Measurements from ENCODE around the gene ARHGAP19. TPM values are rescaled to one million over a fixed set of nuclear protein-coding genes. Genes with fewer than 3 reads are reported as not detected.
A peak's percentile ranks its signal among the peaks of the same experiment; 100 is the strongest.

The ARHGAP19 gene
- total RNA-seq, 1 experiment from 2014 or later, result 28.9 TPM

GRCh38 chr10:97197030-97197500, 95.4 kb downstream of the ARHGAP19 start:
- ChIA-PET CTCF (interaction anchor here (0.5 to 1.9 kb wide), 11 partner anchors 13 to 124 kb away, joined by 3 to 6 read pairs (median 4); no protein-coding TSS in a partner anchor), POLR2A (interaction anchor here (0.6 kb wide), 2 partner anchors 10 to 1955 kb away, joined by 3 read pairs; no protein-coding TSS in a partner anchor)
- Histone ChIP-seq H3K4me3 (ENCODE audit: low read depth in 2 of 2, low read length in 2 of 2) (no peak overlapping the region), H3K36me3 (ENCODE audit: control insufficient read depth, insufficient read depth, low read length) (no peaks in the 10 kb centered on the region), H3K27ac (ENCODE audit: low read length) (peak overlapping the region; percentile 64), H3K4me1 (ENCODE audit: control insufficient read depth, insufficient read depth, low read length) (peaks cover 12% of the 10 kb centered on the region; the same call in 1 of the 2 replicates), H3K9me3 (ENCODE audit: control insufficient read depth, insufficient read depth, low read depth, low read length) (no peaks in the 10 kb centered on the region), H3K27me3 (ENCODE audit: control insufficient read depth, insufficient read depth, low read length) (no peaks in the 10 kb centered on the region)
- intact Hi-C loops (cut with micrococcal nuclease; ENCODE audit: unreplicated experiment) (no loop called here), in situ Hi-C loops (cut with HindIII; ENCODE audit: low pct_unique_long_range_greater_than_20kb, low sequenced_read_pairs) (no loop called here)
- no peak for DNase-seq (ENCODE audit: low read depth, low spot score)
- TF ChIP-seq TCF7L2 (IDR thresholded peaks at IDR 0.05; ENCODE audit: low read depth, low read length), result no peak
- TF ChIP-seq SIN3A (IDR thresholded peaks at IDR 0.05; ENCODE audit: borderline replicate concordance, insufficient read depth, low read depth, low read length), result no peak
- no peak for TF ChIP-seq POLR2AphosphoS5 (IDR thresholded peaks at IDR 0.05; ENCODE audit: low read depth, low read length)
- no peak for TF ChIP-seq CTCF (IDR thresholded peaks at IDR 0.05)
- no peak for TF ChIP-seq REST (IDR thresholded peaks at IDR 0.05; ENCODE audit: insufficient read depth in 1 of 2, low read depth in 2 of 2, low read length in 1 of 2)
- ATAC-seq, result peak; percentile 9; the same call in 1 of the 2 replicates
- BruUV-seq (replicated peaks), result no TSS peak

GRCh38 chr10:97196223-97197029, 96.0 kb downstream of the ARHGAP19 start:
- H3K27ac ChIP-seq (ENCODE audit: low read length), result peak overlapping the region; percentile 64
- H3K4me1 ChIP-seq (ENCODE audit: control insufficient read depth, insufficient read depth, low read length), result peaks cover 12% of the 10 kb centered on the region; the same call in 1 of the 2 replicates
- DNase-seq (ENCODE audit: low read depth, low spot score) (peak; percentile 36), ATAC-seq (peak; percentile 94)
- no peaks in the 10 kb centered on the region for H3K36me3 ChIP-seq (ENCODE audit: control insufficient read depth, insufficient read depth, low read length)
- ChIA-PET CTCF (interaction anchor here (0.5 to 1.9 kb wide), 12 partner anchors 14 to 122 kb away, joined by 3 to 6 read pairs (median 4); no protein-coding TSS in a partner anchor), POLR2A (interaction anchor here (0.6 kb wide), 2 partner anchors 11 to 1956 kb away, joined by 3 read pairs; no protein-coding TSS in a partner anchor)
- intact Hi-C loops (cut with micrococcal nuclease; ENCODE audit: unreplicated experiment) (no loop called here), in situ Hi-C loops (cut with HindIII; ENCODE audit: low pct_unique_long_range_greater_than_20kb, low sequenced_read_pairs) (no loop called here)
- no peaks in the 10 kb centered on the region for H3K27me3 ChIP-seq (ENCODE audit: control insufficient read depth, insufficient read depth, low read length)
- H3K4me3 ChIP-seq (ENCODE audit: low read depth in 2 of 2, low read length in 2 of 2), result peak overlapping the region; percentile 47 to 74
- no peak for TF ChIP-seq REST (IDR thresholded peaks at IDR 0.05; ENCODE audit: insufficient read depth in 1 of 2, low read depth in 2 of 2, low read length in 1 of 2)
- no peak for TF ChIP-seq SIN3A (IDR thresholded peaks at IDR 0.05; ENCODE audit: borderline replicate concordance, insufficient read depth, low read depth, low read length)
- TF ChIP-seq CTCF (IDR thresholded peaks at IDR 0.05), result peak; percentile 95
- TF ChIP-seq POLR2AphosphoS5 (IDR thresholded peaks at IDR 0.05; ENCODE audit: low read depth, low read length), result no peak
- no peak for TF ChIP-seq TCF7L2 (IDR thresholded peaks at IDR 0.05; ENCODE audit: low read depth, low read length)
- no peaks in the 10 kb centered on the region for H3K9me3 ChIP-seq (ENCODE audit: control insufficient read depth, insufficient read depth, low read depth, low read length)
- no TSS peak for BruUV-seq (replicated peaks)

All from Panc1 (cell line).